Right atrium auricular region (tissue), 2 donors: ENCODE results near the gene GATAD2B. TPM values are rescaled to one million over a fixed set of nuclear protein-coding genes. Genes with fewer than 3 reads are reported as not detected.

ENCODE experiments used
- DNase-seq: peaks from one replicate; pipeline ENCODE4 v3.0.0-alpha.2; 2019; ENCODE audit warnings: low spot score
- H3K27ac ChIP-seq, 2 donors: fragments of 200-600 bp; sonication (generic); 1 replicate in 1 of 2; 2 replicates in 1 of 2; pipeline ENCODE4 v1.5.1; 2016 to 2019
- H3K27me3 ChIP-seq, 2 donors: fragments of 200-600 bp; sonication (generic); one replicate each; pipeline versions ENCODE4 v1.5.1 to v1.6.0; 2017 to 2019
- H3K36me3 ChIP-seq: fragments of 200-600 bp; sonication (generic); one replicate; pipeline ENCODE4 v1.5.1; 2016
- H3K4me1 ChIP-seq, 2 donors: fragments of 200-600 bp; sonication (generic); one replicate each; pipeline versions ENCODE4 v1.5.1 to v1.6.0; 2017 to 2019
- H3K4me3 ChIP-seq, 2 donors: fragments of 200-600 bp; sonication (generic); 1 replicate in 1 of 2; 2 replicates in 1 of 2; pipeline ENCODE4 v1.5.1; 2017 to 2019; ENCODE audit warnings: mild to moderate bottlenecking in 1 of 2, moderate library complexity in 1 of 2
- H3K9me3 ChIP-seq, 2 donors: fragments of 200-600 bp; sonication (generic); one replicate each; pipeline ENCODE4 v1.5.1; 2019
- CTCF ChIP-seq, 2 donors: fragments of 200-600 bp; sonication (generic); IDR thresholded peaks; one replicate each; pipeline ENCODE4 v1.5.1; 2019; ENCODE audit warnings: antibody characterized with exemption in 2 of 2
- total RNA-seq, 2 donors: library from RNA; depleted of rRNA; stranded (reverse); fragments of >200 nt; gene quantifications; one replicate each; pipeline ENCODE4 v1.1.0, GENCODE V29; 2016

Gene GATAD2B
- total RNA-seq, 2 donors from 2014 or later, result 18.7 to 32.7 TPM

GRCh38 chr1:153937331-153937730 lies 14.6 kb upstream of the GATAD2B start:
- H3K36me3 ChIP-seq, result peaks cover 82% of the 10 kb centered on the region
- H3K9me3 ChIP-seq, result no peaks in the 10 kb centered on the region
- H3K4me1 ChIP-seq, result no peaks in the 10 kb centered on the region
- DNase-seq, result no peak
- no peak overlapping the region for H3K27ac ChIP-seq
- H3K27me3 ChIP-seq, result no peaks in the 10 kb centered on the region
- no peak overlapping the region for H3K4me3 ChIP-seq
- no peak for TF ChIP-seq CTCF (IDR thresholded peaks at IDR 0.05)

- Histone ChIP-seq H3K36me3 (peaks cover 83% of the 10 kb centered on the region), H3K4me3 (no peak overlapping the region), H3K27me3 (no peaks in the 10 kb centered on the region), H3K4me1 (no peaks in the 10 kb centered on the region), H3K9me3 (no peaks in the 10 kb centered on the region), H3K27ac (no peak overlapping the region)
- no peak for DNase-seq
- TF ChIP-seq CTCF (IDR thresholded peaks at IDR 0.05), result no peak
These were observed 13.4 kb upstream of the GATAD2B start for GRCh38 chr1:153936011-153936802.

- H3K27me3 ChIP-seq, result no peaks in the 10 kb centered on the region
- no peaks in the 10 kb centered on the region for H3K4me1 ChIP-seq
- no peak for DNase-seq
- H3K9me3 ChIP-seq, result no peaks in the 10 kb centered on the region
- TF ChIP-seq CTCF (IDR thresholded peaks at IDR 0.05), result no peak
- H3K27ac ChIP-seq, result no peak overlapping the region
- H3K36me3 ChIP-seq, result peaks cover 82% of the 10 kb centered on the region
- H3K4me3 ChIP-seq, result no peak overlapping the region
These were observed 12.0 kb upstream of the GATAD2B start for GRCh38 chr1:153934746-153935145.

GRCh38 chr1:153933955-153934354 lies 11.2 kb upstream of the GATAD2B start:
- no peaks in the 10 kb centered on the region for H3K9me3 ChIP-seq
- H3K4me3 ChIP-seq, result no peak overlapping the region
- peaks cover 0 to 2% of the 10 kb centered on the region in 2 donors for H3K4me1 ChIP-seq
- H3K27me3 ChIP-seq, result no peaks in the 10 kb centered on the region
- no peak overlapping the region for H3K27ac ChIP-seq
- peaks cover 82% of the 10 kb centered on the region for H3K36me3 ChIP-seq
- TF ChIP-seq CTCF (IDR thresholded peaks at IDR 0.05), result no peak
- no peak for DNase-seq

- H3K27ac ChIP-seq, result no peak overlapping the region
- TF ChIP-seq CTCF (IDR thresholded peaks at IDR 0.05), result no peak
- no peaks in the 10 kb centered on the region for H3K27me3 ChIP-seq
- H3K9me3 ChIP-seq, result no peaks in the 10 kb centered on the region
- H3K4me3 ChIP-seq, result no peak overlapping the region
- peaks cover 77% of the 10 kb centered on the region for H3K36me3 ChIP-seq
- H3K4me1 ChIP-seq, result peaks cover 0 to 8% of the 10 kb centered on the region in 2 donors
- DNase-seq, result no peak
These were observed 10.7 kb upstream of the GATAD2B start for GRCh38 chr1:153933430-153933829.
